SK-N-SH treated with all-trans-retinoic acid at 6 μM for 48 hours (cell line): Measurements from ENCODE around the gene NECTIN4.

Source experiments
- ARNTL ChIP-seq: fragments of 450-650 bp; formaldehyde crosslinking; IDR thresholded peaks from 2 replicates; pipeline ENCODE4 v1.5.0; 2020; ENCODE audit warnings: low read depth, mild to moderate bottlenecking, moderate library complexity, borderline replicate concordance
- CREB5 ChIP-seq: fragments of 250-450 bp; sonication (Bioruptor Pico); IDR thresholded peaks from 2 replicates; pipeline ENCODE4 v1.5.1; 2020; ENCODE audit warnings: low read depth, mild to moderate bottlenecking, moderate library complexity
- ESRRG ChIP-seq: fragments of 250-450 bp; sonication (Bioruptor Pico); IDR thresholded peaks from 2 replicates; pipeline ENCODE4 v1.6.1; 2021; ENCODE audit warnings: mild to moderate bottlenecking
- OSR1 ChIP-seq: fragments of 250-450 bp; sonication (Bioruptor Pico); IDR thresholded peaks from 2 replicates; pipeline ENCODE4 v1.8.0; 2022; ENCODE audit warnings: moderate library complexity, mild to moderate bottlenecking, inconsistent platforms
- PATZ1 ChIP-seq: fragments of 250-450 bp; sonication (Bioruptor Pico); IDR thresholded peaks from 2 replicates; pipeline ENCODE4 v1.8.0; 2020; ENCODE audit warnings: mild to moderate bottlenecking, moderate library complexity, borderline replicate concordance
- POU6F1 ChIP-seq: fragments of 250-450 bp; sonication (Bioruptor Pico); IDR thresholded peaks from 2 replicates; pipeline ENCODE4 v1.8.0; 2021; ENCODE audit warnings: low read depth, mild to moderate bottlenecking, moderate library complexity, borderline replicate concordance
- PPARA ChIP-seq: fragments of 250-450 bp; sonication (Bioruptor Pico); IDR thresholded peaks from 2 replicates; pipeline ENCODE4 v1.5.0; 2020; ENCODE audit warnings: mild to moderate bottlenecking, borderline replicate concordance
- SNAI2 ChIP-seq: fragments of 250-450 bp; sonication (Bioruptor Pico); IDR thresholded peaks from 2 replicates; pipeline ENCODE4 v1.5.0; 2020; ENCODE audit warnings: mild to moderate bottlenecking, moderate library complexity
- TCF4 ChIP-seq: fragments of 250-450 bp; sonication (Bioruptor Pico); IDR thresholded peaks from 2 replicates; pipeline ENCODE4 v1.8.0; 2021; ENCODE audit warnings: mild to moderate bottlenecking, moderate library complexity, borderline replicate concordance
- ZNF8 ChIP-seq: fragments of 450-650 bp; formaldehyde crosslinking; IDR thresholded peaks from 2 replicates; pipeline ENCODE4 v1.5.0; 2020; ENCODE audit warnings: mild to moderate bottlenecking, moderate library complexity

- TF ChIP-seq TCF4 (CRISPR knock-in tag) (no peak), OSR1 (CRISPR knock-in tag) (no peak), POU6F1 (CRISPR knock-in tag) (no peak), PPARA (no peak), ZNF8 (no peak), SNAI2 (CRISPR knock-in tag) (no peak), CREB5 (CRISPR knock-in tag) (no peak), ARNTL (CRISPR knock-in tag) (no peak), ESRRG (CRISPR knock-in tag) (no peak), PATZ1 (CRISPR knock-in tag) (no peak)
Measured at GRCh38 chr1:161085165-161085564, 4.2 kb downstream of the NECTIN4 start.
